HFF-Myc (cell line): Measurements from ENCODE around the gene TWNK.

Source experiments
- DNase-seq: peaks from one replicate; pipeline ENCODE4 v3.0.0-alpha.2; 2011; ENCODE audit warnings: low read depth; ENCODE audit errors: extremely low read depth
- H3K4me3 ChIP-seq: replicated peaks from 2 replicates; pipeline ENCODE4 v1.5.1; 2011; ENCODE audit warnings: low read depth, mild to moderate bottlenecking, control low read depth, low read length
- CTCF ChIP-seq: IDR thresholded peaks from 2 replicates; pipeline ENCODE4 v1.5.1; 2012; ENCODE audit warnings: mild to moderate bottlenecking, low read depth, low read length, control low read depth; ENCODE audit errors: missing control alignments

The TWNK gene

GRCh38 chr10:101011517-101012423 is 24.4 kb downstream of the TWNK start:
- no peak overlapping the region for H3K4me3 ChIP-seq
- no peak for DNase-seq
- TF ChIP-seq CTCF: peak; percentile 56

GRCh38 chr10:101012525-101013364 is 25.4 kb downstream of the TWNK start:
- H3K4me3 ChIP-seq: no peak overlapping the region
- DNase-seq: peak; percentile 87
- TF ChIP-seq CTCF: peak; percentile 90

DNA sequence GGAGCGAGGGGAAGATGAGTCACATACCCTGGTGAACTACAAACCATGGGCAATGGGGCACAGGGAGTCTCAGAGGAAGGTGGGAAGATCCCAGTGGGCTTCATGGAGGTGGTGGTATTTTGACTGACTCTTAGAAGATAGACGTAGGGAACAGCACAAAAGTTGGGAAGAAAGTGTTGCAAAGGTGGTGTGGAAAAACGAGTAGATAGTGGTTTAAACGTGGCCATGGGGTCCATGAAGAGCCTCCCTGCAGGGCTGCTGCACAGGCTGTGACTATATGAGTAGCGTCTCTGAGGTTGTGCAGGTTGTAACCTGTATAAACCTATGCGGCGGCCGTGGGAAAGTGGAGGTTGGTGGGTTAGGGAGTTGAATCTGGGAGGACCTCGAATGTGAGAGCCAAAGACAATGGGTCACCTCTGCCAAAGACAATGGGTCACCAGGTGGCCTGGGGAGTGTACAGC is 26.1 kb downstream of the TWNK start:
- H3K4me3 ChIP-seq: no peak overlapping the region
- no peak for DNase-seq
- TF ChIP-seq CTCF: no peak

DNA sequence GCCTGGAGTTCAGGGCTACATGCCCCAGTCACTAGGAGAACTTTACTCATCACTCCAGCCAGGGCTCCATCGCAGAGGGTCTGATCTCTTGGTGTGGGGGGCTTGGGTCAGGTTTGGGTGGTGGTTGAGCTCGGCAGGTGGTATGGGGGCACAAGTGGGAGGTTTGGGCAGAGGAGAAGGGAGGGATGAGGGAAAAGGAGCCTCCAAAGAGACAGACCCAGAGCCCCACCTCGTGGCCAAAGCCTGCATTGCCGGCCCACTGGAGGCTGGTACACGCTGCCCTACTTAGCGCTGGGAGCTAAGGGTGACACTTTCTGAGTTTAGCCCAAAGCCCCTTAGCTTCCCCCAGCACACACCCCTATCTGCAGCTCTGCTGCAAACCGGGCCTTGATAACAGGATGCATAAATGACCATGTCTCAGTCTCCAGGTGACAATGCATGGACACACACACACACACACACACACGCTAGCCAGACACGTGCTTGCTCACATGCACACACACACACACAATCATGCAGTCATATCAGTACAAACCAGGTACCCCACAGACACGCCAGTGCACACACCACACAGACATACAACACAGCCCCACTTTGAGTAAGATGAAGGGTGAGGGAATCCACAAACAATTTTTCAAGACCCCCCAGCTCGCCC is 27.0 kb downstream of the TWNK start:
- H3K4me3 ChIP-seq: no peak overlapping the region
- DNase-seq: no peak
- TF ChIP-seq CTCF: peak; percentile 95

DNA sequence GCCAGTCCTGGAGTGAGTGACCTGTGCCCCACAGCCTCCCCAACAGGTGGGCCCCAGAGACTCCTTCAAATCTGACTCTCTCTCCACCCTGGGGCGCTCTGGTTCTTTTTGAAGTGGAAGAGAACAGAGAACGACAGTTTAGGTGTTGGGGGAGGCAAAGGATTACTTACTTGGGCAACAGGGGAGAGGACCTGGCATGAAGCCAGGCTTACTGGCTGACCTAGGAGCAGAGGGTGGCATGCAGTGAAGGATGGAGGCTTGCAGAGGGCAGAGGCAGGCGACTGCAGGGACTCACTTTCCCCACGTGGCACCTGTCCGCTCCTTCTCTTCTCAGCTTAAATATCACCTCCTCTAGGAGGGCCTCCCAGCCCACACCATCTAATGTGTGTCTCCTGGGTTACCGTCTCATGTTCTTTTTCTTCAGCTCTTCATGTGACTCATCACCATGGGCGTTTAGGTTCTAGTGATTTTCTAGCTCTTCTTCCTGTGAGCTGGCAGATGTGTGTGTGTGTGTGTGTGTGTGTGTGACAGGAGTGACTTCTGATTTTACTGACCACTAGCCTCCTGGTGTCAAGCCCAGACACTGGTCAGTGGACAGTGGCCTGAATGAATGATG is 27.7 kb downstream of the TWNK start:
- no peak overlapping the region for H3K4me3 ChIP-seq
- DNase-seq: no peak
- TF ChIP-seq CTCF: no peak

DNA sequence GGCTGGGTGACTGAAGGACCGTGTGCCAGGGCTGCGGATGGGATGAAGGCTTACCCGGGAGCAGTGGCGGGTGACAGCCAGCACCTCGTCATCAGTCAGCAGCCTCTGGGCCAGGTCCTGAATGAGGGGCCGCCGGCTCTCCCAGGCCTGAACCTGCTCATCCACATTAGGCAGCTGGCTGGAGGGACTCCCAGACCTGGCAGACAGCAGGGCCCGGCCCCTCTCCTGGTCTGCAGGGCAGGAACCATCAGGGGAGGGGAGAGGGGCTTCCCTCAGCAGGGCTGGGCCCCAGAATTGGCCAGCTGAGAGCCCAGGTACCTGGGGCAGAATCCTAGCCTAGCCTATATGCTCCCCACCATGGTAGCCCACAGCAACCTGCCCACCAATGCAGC is 28.2 kb downstream of the TWNK start:
- H3K4me3 ChIP-seq: no peak overlapping the region
- TF ChIP-seq CTCF: no peak
- no peak for DNase-seq
